ENCODE data around the gene MAPK10. TPM values are rescaled to one million over a fixed set of nuclear protein-coding genes. Genes with fewer than 3 reads are reported as not detected.

MAPK10 gene
- polyA plus RNA-seq, 3 donors = 0.36 TPM; not detected in 2

GRCh38 chr4:85952972-85953650 is 406.7 kb downstream of the MAPK10 start:
- Histone ChIP-seq H4K20me1 (ENCODE audit: insufficient read depth, low read length) (peaks cover 8% of the 10 kb centered on the region), H2AFZ (ENCODE audit: insufficient read depth, low read depth, low read length, poor library complexity, severe bottlenecking) (no peak overlapping the region), H3K79me2 (ENCODE audit: insufficient read depth, low read length) (no peaks in the 10 kb centered on the region), H3K9ac (ENCODE audit: insufficient read depth, low read length, poor library complexity, severe bottlenecking) (no peak overlapping the region), H3K9me3 (replicated peaks in 1 of 2; ENCODE audit: control insufficient read depth in 1 of 2, insufficient read depth in 1 of 2, low read length in 2 of 2) (no peaks in the 10 kb centered on the region), H3K27me3 (ENCODE audit: control insufficient read depth in 2 of 2, insufficient read depth in 2 of 2, low read length in 2 of 2) (no peaks in the 10 kb centered on the region), H3K4me2 (replicated peaks; ENCODE audit: extremely low read depth, low read length, poor library complexity, severe bottlenecking) (no peak overlapping the region), H3K4me1 (ENCODE audit: control insufficient read depth in 1 of 2, insufficient read depth in 2 of 2, low read length in 2 of 2) (no peaks in the 10 kb centered on the region), H3K4me3 (replicated peaks in 1 of 3; ENCODE audit: low read depth in 2 of 3, low read length in 3 of 3) (no peak overlapping the region), H3K36me3 (replicated peaks in 1 of 2; ENCODE audit: control insufficient read depth in 1 of 2, insufficient read depth in 2 of 2, low read length in 2 of 2) (peaks cover 0 to 10% of the 10 kb centered on the region in 2 donors), H3K27ac (ENCODE audit: low read depth in 1 of 2, low read length in 2 of 2) (no peak overlapping the region)
- WGBS (ENCODE audit: insufficient coverage) = 83% methylated on average over 2 of the region's 3 CpGs
- Mint-ChIP-seq H3K27me3 (ENCODE audit: low read depth in 3 of 3) (no peaks in the 10 kb centered on the region), H3K9me3 (peaks cover 0 to 4% (median 0%) of the 10 kb centered on the region in 7 donors), H3K4me1 (no peaks in the 10 kb centered on the region), H3K4me3 (no peak overlapping the region), H3K27ac (no peak overlapping the region), H3K36me3 (peaks cover 11 to 16% of the 10 kb centered on the region in 2 donors)
- TF ChIP-seq CTCF (IDR thresholded peaks at IDR 0.05) = no peak
- intact Hi-C loops (cut with micrococcal nuclease) = no loop called here
- no peak for DNase-seq

GRCh38 chr4:85952528-85952927 is 407.3 kb downstream of the MAPK10 start:
- H3K27me3 Mint-ChIP-seq (ENCODE audit: low read depth in 3 of 3) = no peaks in the 10 kb centered on the region
- no peak for TF ChIP-seq CTCF (IDR thresholded peaks at IDR 0.05)
- Histone ChIP-seq H3K27ac (ENCODE audit: low read depth in 1 of 2, low read length in 2 of 2) (no peak overlapping the region), H3K9ac (ENCODE audit: insufficient read depth, low read length, poor library complexity, severe bottlenecking) (no peak overlapping the region), H3K79me2 (ENCODE audit: insufficient read depth, low read length) (no peaks in the 10 kb centered on the region), H2AFZ (ENCODE audit: insufficient read depth, low read depth, low read length, poor library complexity, severe bottlenecking) (no peak overlapping the region), H3K4me3 (replicated peaks in 1 of 3; ENCODE audit: low read depth in 2 of 3, low read length in 3 of 3) (no peak overlapping the region), H3K27me3 (ENCODE audit: control insufficient read depth in 2 of 2, insufficient read depth in 2 of 2, low read length in 2 of 2) (no peaks in the 10 kb centered on the region), H3K4me2 (replicated peaks; ENCODE audit: extremely low read depth, low read length, poor library complexity, severe bottlenecking) (no peak overlapping the region), H3K4me1 (ENCODE audit: control insufficient read depth in 1 of 2, insufficient read depth in 2 of 2, low read length in 2 of 2) (no peaks in the 10 kb centered on the region), H4K20me1 (ENCODE audit: insufficient read depth, low read length) (peaks cover 9% of the 10 kb centered on the region), H3K36me3 (replicated peaks in 1 of 2; ENCODE audit: control insufficient read depth in 1 of 2, insufficient read depth in 2 of 2, low read length in 2 of 2) (peaks cover 0 to 10% of the 10 kb centered on the region in 2 donors), H3K9me3 (replicated peaks in 1 of 2; ENCODE audit: control insufficient read depth in 1 of 2, insufficient read depth in 1 of 2, low read length in 2 of 2) (no peaks in the 10 kb centered on the region)
- H3K9me3 Mint-ChIP-seq = peaks cover 0 to 4% (median 0%) of the 10 kb centered on the region in 7 donors
- no peak for DNase-seq
- H3K36me3 Mint-ChIP-seq = peaks cover 11 to 16% of the 10 kb centered on the region in 2 donors
- no peak overlapping the region for H3K27ac Mint-ChIP-seq
- intact Hi-C loops (cut with micrococcal nuclease) = no loop called here
- no peak overlapping the region for H3K4me3 Mint-ChIP-seq
- no CpG with 5 or more reads among the region's 3 CpGs for WGBS (ENCODE audit: insufficient coverage)
- H3K4me1 Mint-ChIP-seq = no peaks in the 10 kb centered on the region
